HG03097 (cell line): ENCODE results near the gene SAMHD1.
"Not testable (repeated sequence)": the region's sequence is repeated elsewhere in the genome, so short reads cannot be mapped to it uniquely, and the experiment has no call there.

ENCODE experiments used
- ATAC-seq: cut with Tn5 transposase; IDR thresholded peaks from one replicate; pipeline ENCODE4 v1.9.1; 2021; ENCODE audit not compliant: unreplicated experiment, low FRiP score

The SAMHD1 gene

DNA sequence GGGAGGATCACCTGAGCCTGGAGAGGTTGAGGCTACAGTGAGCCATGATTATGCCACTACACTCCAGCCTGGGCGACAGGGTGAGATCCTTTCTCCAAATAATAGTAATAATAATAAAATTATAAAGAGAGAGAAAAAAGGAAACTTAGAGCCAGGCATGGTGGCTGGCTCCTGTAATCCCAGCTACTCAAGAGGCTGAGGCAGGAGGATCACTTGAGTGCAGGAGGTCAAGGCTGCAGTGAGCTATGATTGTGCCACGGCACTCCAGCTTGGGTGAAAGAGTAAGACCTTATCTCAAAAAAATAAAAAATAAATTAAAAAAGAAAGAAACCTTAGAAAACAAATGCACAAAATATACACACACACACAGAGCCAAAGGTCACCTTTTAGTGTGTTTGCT, 5.2 kb upstream of the SAMHD1 start:
- no peak for ATAC-seq

DNA sequence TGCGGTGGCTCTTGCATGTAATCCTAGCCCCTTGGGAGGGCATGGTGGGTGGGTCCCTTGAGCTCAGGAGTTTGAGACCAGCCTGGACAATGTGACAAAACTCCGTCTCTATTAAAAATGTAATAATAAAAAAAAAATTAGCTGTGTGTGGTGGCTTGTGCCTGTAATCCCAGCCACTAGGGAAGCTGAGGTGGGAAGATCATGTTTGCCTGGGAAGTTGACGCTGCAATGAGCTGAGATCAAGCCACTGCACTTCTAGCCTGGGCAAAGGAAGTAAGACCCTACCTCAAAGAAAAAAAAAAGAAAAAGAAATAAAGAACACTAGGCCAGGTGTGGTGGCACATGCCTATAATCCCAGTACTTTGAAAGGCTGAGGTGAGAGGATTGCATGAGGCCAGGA, 4.5 kb upstream of the SAMHD1 start:
- no peak for ATAC-seq

DNA sequence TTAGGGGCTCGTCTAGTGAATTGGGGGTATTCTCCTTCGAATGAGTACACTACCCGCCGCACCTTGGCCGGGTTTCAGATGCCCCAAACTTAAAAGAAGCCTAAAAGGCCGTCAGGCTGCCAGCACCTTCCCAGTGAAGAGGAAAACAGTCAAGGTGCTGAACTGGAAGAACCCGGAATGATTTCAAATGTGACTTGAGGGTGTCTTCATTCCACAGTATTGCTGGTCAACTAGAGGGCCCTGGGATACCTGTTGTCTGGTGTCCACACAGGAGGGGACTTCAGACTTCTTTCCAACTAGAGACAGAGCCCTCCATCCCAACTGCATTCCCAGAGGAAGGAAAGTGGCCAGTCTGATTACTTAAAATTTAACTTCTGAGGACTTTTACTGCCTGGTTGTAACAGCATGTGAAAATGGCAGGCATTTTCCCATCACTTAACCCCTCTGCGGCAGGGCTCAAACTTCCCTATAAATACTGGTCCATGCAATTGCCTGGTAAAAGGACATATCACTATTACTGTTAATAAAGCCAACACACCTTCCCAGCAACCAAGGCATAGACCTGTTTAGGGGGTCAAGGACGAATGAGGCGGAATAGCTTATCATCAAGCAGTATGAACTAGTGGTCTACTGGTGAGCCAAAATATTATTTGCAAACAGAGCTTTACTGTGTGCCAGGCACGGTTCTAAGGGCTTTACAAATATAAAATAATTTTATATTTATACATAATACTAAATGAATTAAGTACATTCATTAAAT, 651 bp upstream of the SAMHD1 start:
- no peak for ATAC-seq

DNA sequence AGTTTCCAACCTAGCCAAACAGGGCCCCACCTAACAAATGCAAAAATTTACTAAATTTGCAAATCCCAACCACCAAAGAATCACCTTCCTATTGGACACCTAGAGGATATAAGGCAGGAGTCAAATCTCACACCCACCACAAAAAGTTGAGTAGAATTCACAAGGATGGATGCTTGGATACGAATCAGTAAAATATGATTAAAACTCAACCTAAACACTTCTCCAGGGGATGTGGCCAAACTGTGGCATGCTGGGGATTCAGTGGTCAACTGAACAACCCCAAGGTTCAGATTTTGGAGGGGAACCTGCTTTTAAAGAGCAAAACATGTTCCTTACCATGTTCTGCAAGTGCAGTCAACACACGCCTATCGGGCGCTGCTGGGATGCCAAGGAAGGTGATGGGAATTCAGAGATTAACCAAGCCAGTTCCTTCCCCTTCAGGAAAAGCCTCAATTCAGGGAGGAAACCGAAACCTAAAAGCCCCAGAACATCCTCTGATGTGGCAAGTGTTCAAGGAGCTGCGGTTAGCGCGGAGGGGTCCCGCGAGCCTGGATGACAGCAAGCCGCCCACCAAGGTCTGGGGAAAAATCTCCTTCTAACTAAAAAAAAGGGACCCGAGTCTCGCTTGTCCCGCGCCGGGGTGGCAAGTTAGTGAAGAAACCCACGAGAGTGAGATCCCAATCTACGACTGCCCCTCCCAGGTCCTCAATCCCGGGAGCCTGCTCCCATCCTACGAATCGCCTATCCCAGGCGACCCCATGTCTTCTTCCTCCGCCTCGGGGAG, 902 bp downstream of the SAMHD1 start:
- peak; percentile 8 for ATAC-seq

DNA sequence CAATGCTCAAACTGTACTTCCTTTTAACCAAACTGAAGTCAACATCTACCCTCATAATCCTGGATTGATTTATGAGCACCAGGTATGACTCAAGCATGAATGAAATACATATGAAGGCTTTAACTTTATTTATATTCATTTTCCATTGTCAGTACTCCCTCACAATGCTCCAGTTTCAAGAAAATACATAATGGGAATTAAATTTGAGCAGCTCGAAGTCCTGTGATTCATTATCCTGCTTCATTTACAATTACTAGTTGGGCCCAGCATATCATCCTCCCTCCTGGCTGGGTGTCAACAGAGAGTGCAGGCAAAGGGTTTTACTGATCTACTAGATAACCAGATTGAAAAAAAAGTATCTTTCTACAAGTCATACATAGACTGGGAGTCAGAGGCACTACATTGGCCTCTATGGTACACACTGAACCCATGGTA, 10.1 kb downstream of the SAMHD1 start:
- no peak for ATAC-seq

DNA sequence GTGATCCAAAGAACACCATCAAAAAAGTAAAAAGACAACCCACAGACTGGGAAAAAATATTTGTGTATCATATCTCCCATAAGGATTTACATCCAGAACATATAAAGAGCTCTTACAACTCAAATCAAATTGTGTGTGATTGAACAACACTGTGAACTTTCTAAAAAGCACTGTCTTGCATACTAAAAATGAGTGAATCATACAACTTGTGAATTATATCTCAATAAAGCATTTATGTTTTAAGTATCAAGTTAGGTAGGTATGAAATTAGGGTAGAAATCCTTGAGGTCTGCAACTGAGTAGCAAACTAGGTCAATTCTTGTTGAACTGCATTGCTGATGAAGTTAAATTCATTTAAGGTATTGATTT, 14.1 kb downstream of the SAMHD1 start:
- ATAC-seq, result no peak

DNA sequence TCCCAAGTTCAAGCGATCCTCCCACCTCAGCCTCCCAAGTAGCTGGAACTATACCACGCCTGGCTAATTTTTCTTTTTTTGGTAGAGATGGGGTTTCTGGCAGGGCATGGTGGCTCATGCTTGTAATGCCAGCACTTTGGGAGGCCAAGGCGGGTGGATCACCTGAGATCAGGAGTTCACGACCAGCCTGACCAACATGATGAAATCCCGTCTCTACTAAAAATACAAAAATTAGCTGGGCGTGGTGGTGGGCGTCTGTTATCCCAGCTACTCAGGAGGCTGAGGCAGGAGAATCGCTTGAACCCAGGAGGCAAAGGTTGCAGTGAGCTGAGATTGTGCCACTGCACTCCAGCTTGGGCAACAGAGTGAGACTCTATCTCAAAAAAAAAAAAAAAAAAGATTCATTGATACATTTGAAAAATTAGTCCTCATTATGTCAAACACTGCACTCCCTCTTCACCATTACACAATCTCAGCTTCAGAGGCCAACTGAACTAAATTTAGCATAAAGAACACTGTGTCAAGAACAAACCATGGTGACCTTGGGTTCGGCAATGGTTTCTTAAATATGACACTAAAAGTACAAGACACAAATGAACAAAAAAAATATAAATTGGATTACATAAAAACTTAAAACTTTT, 14.6 kb downstream of the SAMHD1 start:
- ATAC-seq, result not testable (repeated sequence)

DNA sequence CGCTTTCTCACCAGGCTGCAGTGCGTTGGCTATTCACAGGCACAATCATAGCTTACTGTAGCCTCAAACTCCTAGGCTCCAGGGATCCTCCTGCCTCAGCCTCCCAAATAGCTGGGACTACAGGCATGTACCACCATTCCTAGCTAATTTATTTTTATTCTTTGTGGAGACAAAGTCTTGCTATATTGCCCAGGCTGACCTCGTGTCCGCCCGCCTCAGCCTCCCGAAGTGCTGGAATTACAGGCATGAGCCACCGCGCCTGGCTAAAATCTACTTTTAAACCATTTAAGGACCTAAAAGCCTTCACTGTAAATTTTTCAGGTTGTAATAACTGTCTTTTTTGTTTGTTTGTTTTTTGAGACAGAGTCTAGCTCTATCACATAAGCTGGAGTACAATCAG, 15.2 kb downstream of the SAMHD1 start:
- no peak for ATAC-seq

DNA sequence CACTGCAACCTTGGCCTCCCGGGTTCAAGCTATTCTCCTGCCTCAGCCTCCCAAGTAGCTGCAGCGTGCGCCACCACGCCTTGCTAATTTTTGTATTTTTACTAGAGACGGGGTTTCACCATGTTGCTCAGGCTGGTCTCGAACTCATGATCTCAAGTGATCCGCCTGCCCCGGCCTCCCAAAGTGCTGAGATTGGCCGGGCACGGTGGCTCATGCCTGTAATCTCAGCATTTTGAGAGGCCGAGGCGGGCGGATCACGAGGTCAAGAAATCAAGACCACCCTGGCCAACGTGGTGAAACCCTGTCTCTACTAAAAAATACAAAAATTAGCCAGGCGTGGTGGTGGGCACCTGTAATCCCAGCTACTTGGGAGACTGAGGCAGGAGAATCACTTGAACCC, 17.9 kb downstream of the SAMHD1 start:
- not testable (repeated sequence) for ATAC-seq

DNA sequence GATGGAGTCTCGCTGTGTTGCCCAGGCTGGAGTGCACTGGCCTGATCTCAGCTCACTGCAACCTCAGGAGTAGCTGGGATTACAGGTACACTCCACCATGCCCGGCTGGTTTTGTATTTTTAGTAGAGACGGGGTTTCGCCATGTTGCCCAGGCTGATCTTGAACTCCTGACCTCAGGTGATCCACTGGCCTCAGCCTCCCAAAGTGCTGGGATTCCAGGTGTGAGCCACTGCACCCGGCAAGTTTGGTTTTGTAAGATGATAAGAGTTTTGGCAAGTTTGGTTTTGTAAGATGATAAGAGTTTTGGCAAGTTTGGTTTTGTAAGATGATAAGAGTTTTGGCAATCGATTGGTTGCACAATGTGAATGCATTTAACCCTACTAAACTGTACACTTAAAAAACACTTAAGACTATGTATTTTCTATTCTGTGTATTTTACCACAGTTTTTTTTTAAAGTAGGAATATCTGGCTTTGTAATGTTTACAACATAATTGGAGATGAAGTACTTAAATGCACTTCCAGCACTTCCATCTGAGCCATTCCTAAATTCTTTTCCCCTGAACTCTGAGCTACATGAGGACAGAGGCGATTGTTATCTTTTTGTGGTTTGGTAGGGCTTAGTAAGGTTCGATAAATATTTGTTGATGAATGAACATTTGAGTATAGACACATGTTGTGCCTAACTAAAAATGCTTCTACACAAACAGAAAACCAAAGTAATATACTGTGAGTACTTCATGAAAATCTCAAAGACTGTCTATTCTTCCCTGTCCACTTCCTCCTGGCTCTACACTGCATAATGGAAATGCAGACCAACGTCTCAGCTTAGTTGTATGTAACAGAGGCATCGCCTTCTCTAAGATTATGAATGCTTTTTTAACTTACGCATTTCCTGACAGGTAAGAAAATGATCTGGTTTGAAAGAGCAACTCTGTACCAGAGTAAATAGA, 18.8 kb downstream of the SAMHD1 start:
- ATAC-seq, result no peak

DNA sequence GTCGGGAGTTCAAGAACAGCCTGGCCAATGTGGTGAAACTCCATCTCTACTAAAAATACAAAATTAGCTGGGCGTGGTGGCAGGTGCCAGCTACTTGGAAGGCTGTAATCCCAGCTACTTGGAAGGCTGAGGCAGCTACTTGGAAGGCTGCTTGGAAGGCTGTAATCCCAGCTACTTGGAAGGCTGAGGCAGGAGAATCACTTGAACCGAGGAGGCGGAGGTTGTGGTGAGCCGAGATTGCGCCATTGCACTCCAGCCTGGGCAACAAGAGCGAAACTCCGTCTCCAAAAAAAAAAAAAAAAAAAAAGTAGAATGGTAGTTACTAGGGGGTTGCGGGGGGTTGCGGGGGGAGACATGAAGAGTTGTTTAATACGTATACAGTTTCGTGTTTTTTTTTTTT, 19.4 kb downstream of the SAMHD1 start:
- not testable (repeated sequence) for ATAC-seq

DNA sequence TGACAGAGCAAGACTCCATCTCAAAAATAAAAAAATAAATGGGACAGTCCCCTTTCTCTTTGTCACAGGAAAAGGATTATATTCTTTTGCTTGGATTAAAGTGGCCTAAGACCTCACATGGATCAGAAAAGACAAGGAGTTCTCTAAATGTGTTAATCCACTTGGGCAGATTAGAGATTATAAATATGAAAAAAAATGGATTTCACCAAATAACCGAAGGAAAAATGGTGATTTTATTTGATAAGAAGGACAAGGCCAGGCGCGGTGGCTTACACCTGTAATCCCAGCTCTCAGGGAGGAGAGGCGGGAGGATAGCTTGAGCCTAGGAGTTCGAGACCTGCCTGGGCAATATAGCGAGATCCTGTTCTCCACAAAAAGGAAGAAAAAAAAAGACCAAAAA, 21.8 kb downstream of the SAMHD1 start:
- no peak for ATAC-seq

DNA sequence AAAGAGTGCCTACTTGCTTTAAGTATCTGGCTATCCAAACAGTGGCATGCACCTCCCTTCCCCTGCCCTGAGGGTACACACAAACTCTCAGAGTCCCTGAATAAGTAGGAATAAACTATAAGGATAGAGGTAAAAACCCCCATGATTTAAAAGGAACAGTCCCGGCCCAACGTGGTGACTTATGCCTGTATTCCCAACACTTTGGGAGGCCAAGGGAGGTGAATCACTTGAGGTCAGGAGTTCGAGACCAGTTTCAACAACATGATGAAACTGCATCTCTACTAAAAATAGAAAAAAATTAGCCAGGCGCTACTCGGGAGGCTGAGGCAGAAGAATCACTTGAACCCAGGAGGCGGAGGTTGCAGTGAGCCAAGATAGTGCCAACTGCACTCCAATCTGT, 22.2 kb downstream of the SAMHD1 start:
- ATAC-seq, result no peak

DNA sequence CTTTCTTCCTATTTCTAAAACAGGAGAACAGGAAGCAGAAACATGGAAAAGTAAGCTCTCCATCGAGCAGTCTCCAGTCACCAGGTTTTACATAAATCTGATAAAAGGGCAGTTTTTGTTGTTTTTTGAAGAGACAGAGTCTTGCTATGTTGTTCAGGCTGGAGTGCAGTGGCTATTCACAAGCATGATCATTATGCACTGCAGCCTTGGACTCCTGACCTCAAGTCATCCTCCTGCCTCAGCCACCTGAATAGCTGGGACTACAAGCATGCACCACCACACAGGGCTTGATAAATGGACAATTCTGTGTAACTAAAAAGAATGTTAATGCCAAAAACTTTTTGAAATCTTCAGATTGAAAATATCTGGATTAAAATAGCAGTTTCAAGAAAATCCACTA, 23.8 kb downstream of the SAMHD1 start:
- no peak for ATAC-seq

DNA sequence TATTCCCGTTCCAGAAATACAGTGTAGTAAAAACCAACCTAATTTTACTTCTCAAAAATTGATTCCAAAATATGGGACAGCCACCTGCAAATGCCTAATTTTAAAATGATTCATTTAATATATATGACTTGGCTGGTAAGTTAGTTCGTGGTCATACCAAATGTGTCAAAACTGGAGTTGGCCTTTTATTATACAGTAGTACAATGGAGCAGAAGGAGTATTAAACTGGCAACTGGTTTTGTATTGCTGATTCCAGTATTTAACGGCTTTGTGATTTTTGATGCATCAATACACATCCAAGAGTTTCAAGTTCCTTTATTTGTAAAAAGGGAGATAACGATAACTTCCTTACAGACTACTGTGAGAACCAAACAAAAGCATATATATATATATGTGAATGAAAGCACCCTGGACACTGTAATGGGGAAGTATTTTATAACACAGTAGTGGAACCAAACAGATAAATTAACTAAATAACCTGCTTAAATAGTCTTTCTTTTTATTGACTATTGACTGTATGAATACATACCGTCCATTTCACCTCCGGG, 24.8 kb downstream of the SAMHD1 start:
- ATAC-seq, result no peak

DNA sequence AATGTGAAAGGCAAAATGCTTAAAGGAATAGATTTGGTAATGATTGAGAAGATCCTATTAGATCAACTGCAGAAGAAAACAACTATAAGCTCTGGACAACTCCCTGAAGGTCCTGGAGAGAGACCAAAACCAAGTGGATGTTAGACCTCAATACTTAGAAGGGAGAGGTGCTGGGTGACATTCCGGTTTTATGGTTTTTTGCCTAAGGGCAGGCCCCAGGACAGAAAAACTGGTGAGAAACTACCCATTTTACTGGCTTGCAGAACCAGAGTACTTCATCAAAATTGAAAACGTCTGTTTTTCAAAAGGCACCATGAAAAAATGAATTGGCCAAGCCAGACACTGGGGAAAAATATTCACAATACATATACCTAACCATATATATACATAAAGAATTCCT, 26.3 kb downstream of the SAMHD1 start:
- ATAC-seq, result no peak

DNA sequence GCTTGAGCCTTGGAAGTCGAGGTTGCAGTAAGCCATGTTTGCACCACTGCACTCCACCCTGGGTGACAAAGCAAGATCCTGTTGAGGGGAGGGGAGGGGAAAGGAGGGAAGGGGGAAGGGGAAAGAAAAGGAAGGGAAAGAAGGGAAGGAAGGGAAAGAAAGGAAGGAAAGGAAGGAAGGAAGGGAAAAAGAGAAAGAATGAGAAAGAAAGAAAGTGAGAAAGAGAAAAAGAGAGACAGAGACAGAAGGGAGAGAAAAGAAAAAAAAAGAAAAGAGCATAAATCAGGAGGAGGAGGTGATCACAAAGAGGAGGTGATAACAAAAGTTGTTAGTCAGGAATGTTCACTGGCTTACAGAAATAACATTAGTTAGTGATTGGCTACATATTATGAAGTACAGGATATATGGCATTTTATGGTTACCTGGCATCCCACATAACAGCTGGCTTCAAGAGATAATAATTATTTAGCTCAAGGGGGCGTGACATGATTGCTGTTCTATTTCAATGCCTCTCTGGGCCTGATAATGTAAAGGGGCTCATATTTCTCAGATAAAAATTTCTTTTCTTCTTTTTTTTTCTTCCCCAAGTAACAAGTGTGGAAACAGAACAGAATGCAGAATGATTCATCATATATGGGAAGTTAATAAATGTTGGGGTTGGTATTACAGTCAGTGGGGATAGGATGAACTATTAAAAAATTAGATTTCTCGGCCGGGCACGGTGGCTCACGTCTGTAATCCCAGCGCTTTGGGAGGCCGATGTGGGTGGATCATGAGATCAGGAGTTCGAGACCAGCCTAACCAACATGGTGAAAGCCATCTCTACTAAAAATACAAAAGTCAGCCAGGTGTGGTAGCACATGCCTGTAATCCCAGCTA, 27.1 kb downstream of the SAMHD1 start:
- ATAC-seq, result no peak

DNA sequence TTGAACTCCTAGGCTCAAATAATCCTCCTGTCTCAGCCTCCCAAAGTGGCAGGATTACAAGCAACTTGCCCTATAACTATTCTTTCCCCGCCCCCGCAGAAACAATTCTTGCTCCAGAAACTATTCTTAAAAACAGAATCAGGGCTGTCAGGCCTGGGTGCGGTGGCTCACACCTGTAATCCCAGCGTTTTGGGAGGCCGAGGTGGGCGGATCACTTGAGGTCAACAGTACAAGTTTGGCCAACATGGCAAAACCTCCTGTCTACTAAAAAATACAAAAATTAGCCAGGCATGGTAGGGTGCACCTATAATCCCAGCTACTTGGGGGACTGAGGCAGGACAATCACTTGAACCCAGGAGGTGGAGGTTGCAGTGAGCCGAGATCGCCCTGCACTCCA, 31.2 kb downstream of the SAMHD1 start:
- ATAC-seq, result no peak

DNA sequence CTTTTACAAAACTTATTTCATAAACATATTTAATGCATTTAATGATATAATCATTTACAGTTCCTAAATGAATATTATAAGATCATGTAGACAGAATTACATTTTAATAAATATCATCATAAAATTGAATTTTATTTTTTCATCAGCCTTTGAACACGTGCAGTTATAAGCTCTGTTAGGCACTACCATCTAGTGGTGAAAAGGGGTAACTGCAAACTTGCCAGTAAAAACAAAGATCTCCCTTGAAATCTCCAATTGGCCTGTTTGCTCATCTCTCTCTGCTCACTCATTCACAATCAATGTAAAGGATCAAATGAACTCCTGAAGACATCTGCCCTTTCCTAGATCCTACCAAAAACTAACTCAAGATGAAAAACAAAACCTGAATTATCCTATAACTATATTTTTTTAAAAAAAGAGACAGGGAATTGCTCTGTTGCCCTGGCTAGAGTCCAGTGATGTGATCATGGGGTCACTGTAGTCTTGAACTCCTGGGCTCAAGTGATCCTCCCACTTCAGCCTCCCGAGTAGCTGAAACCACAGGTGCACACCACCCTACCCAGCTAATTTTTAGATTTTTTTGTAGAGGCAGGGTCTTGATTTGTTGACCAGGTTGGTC, 31.7 kb downstream of the SAMHD1 start:
- no peak for ATAC-seq
